ENCODE results near the gene CLIC3.
"Not testable (repeated sequence)": the region's sequence is repeated elsewhere in the genome, so short reads cannot be mapped to it uniquely, and the experiment has no call there.

Gene CLIC3

DNA sequence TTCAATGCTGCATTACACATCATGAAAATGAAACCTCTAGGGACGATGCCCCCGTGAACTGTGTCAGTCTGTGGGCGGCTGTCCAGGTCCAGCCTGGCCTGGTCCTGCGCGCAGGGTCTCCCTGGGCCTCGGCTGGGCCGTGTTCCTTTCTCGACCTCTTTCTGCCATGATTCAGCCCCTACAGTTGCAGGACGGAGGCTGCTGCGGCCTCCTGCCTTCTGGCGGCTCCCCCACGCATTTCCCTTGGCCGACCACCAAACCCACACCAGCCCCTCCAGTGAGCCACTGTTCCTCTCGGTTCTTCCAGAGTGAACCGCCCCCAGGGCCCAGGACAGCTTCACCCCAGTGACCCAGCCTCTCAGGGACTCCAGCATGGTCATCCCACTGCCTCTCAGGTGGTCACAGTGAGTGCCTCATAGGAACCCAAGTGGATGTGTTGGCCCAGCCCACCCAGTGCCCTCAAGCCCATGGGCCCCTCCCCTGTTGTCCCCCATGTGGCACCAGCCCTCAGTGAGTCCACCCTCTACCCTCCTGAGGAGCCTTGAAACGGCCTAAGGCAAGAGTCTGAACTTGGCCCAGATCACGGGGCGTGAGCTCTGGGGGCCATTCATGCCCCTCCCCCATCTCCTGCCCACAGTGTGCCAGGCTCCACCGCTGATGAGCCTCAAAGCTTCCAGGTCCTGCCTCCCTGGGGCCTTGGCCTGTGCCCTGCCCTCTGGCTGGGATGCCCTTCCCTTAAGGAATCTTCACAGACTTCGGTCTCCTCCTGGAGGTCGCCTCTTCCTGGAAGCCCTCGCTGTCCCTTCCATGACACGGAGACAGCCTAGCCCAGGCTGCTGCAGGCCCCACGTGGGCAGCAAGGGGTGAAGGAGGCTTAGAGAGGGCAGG lies 10.0 kb upstream of the CLIC3 start:
- Histone ChIP-seq H3K4me3 (no peak overlapping the region), H3K36me3 (peaks cover 0 to 25% (median 14%) of the 10 kb centered on the region in 11 experiments; a peak in 15 of 22 replicates)

GRCh38 chr9:137004285-137004684 lies 7.9 kb upstream of the CLIC3 start:
- not testable (repeated sequence) for H3K27ac ChIP-seq, H3K27me3 ChIP-seq, H3K4me3 ChIP-seq, H3K4me2 ChIP-seq, H3K9ac ChIP-seq
- Histone ChIP-seq H4K20me1 (peaks cover 0 to 11% (median 0%) of the 10 kb centered on the region in 11 experiments; a peak in 1 of 22 replicates), H3K36me3 (peaks cover 0 to 12% (median 3%) of the 10 kb centered on the region in 11 experiments; a peak in 10 of 22 replicates), H3K9me3 (replicated peaks in 1 of 11) (peaks cover 6 to 16% (median 12%) of the 10 kb centered on the region in 11 experiments; a peak in 19 of 22 replicates), H3K4me1 (peaks cover 26 to 72% (median 49%) of the 10 kb centered on the region in 10 experiments)

More for the DNA sequence above, 10.0 kb upstream of the CLIC3 start:
- H3K9me3 ChIP-seq (replicated peaks in 1 of 11): peaks cover 6 to 16% (median 12%) of the 10 kb centered on the region in 11 experiments; a peak in 19 of 22 replicates
- H4K20me1 ChIP-seq: peaks cover 0 to 11% (median 0%) of the 10 kb centered on the region in 11 experiments; a peak in 1 of 22 replicates
- H3K4me2 ChIP-seq: peak overlapping the region; percentile 13 to 77 (median 61); a peak in 19 of 22 replicates
- TF ChIP-seq Cebpa-rat (IDR thresholded peaks at IDR 0.05): no peak
- H3K9ac ChIP-seq: peak overlapping the region in 6 of 11 experiments; percentile 4 to 23 (median 13); a peak in 4 of 22 replicates
- peak overlapping the region in 6 of 11 experiments; percentile 14 to 36 (median 26); a peak in 5 of 22 replicates for H3K27ac ChIP-seq
- peaks cover 5 to 51% (median 31%) of the 10 kb centered on the region in 10 experiments; a peak in 19 of 20 replicates for H3K4me1 ChIP-seq
- no peaks in the 10 kb centered on the region for H3K27me3 ChIP-seq

DNA sequence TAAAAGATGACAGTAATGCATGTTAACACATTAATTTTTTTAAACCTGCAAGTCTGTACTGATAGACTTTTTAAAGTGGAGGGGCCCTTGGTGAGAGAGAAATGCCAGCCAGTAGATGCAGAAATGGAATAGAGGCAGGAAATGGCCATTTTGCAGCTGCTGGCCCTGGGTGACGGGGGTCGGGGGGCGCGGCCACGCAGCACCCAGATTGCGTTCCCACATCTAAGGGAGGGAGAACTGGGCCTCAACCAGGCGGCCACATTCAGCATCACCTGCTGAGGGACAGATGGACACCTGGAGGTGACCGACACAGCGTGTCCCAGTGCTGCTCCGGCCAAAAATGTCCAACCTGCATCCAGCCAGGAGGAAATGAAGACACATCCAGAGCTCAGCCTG lies 6.3 kb upstream of the CLIC3 start:
- peak overlapping the region in 3 of 11 experiments; percentile 5 to 32 (median 26); a peak in 1 of 22 replicates for H3K27ac ChIP-seq
- TF ChIP-seq Cebpa-rat (IDR thresholded peaks at IDR 0.05): no peak
- peaks cover 6 to 16% (median 12%) of the 10 kb centered on the region in 11 experiments; a peak in 19 of 22 replicates for H3K9me3 ChIP-seq (replicated peaks in 1 of 11)
- H3K4me2 ChIP-seq: peak overlapping the region in 2 of 11 experiments; percentile 18 to 22; a peak in 1 of 22 replicates
- no peak overlapping the region for H3K4me3 ChIP-seq
- H3K4me1 ChIP-seq: peaks cover 42 to 80% (median 60%) of the 10 kb centered on the region in 10 experiments
- H4K20me1 ChIP-seq: 0 out of 22 replicates have a peak, but pooled peaks cover 0 to 4% (median 0%) of the 10 kb centered on the region in 11 experiments
- peaks cover 0 to 4% (median 0%) of the 10 kb centered on the region in 11 experiments; a peak in 9 of 22 replicates for H3K36me3 ChIP-seq
- no peaks in the 10 kb centered on the region for H3K27me3 ChIP-seq
- H3K9ac ChIP-seq: no peak overlapping the region

- Histone ChIP-seq H3K27ac (peak overlapping the region in 4 of 11 experiments; percentile 13 to 85 (median 60); a peak in 5 of 22 replicates), H3K36me3 (no peaks in the 10 kb centered on the region; a peak in 1 of 22 replicates), H3K4me3 (no peak overlapping the region), H4K20me1 (no peaks in the 10 kb centered on the region), H3K9ac (0 out of 22 replicates have a peak overlapping the region, but pooled peaks of 1 of the 11 experiments have one; percentile 28), H3K4me2 (peak overlapping the region in 6 of 11 experiments; percentile 7 to 90 (median 58); a peak in 6 of 22 replicates), H3K9me3 (replicated peaks in 1 of 11) (peaks cover 6 to 16% (median 12%) of the 10 kb centered on the region in 11 experiments; a peak in 19 of 22 replicates), H3K4me1 (peaks cover 48 to 82% (median 64%) of the 10 kb centered on the region in 10 experiments), H3K27me3 (no peaks in the 10 kb centered on the region; a peak in 1 of 22 replicates)
- TF ChIP-seq Cebpa-rat (IDR thresholded peaks at IDR 0.05): no peak
Observed at GRCh38 chr9:137001857-137002645, 5.7 kb upstream of the CLIC3 start.

DNA sequence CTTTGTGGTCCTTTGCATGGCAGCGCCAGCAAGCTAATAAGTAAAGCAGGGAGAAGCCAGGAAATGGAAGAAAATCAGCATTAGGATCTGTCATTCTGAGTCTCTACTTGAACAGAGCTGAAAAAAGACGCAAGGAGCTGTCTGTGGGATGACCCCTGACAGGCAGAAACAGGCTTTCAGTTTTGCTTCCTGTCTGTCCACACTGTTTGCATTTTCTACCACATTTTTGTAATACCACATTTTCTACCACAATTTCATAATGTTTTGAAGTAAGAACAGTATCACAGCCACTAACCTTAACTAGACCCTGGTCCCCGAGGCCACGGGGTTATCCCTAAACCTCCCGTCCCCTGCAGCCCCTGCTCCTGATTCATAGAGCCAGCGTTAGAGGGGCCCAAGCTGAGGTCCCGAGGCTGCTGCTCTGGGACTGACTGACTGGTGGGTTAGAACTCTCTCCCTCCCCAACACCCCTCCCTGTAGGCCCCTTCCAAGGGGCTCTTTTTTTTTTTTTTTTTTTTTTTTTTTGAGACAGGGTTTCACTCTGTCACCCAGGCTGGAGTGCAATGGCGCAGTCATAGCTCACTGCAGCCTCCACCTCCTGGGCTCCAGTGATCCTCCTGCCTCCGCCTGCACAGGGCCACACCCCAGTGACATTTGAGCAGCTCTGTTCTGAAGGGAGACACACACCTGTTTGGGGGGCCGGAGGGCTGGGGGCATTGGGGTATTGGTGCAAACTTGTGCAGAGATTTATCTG lies 4.0 kb upstream of the CLIC3 start:
- Histone ChIP-seq H3K4me2 (peak overlapping the region; percentile 51 to 92 (median 85)), H3K27ac (peak overlapping the region; percentile 20 to 89 (median 76); a peak in 20 of 22 replicates), H3K4me1 (peaks cover 53 to 82% (median 68%) of the 10 kb centered on the region in 10 experiments), H3K4me3 (peak overlapping the region in 3 of 10 experiments; percentile 15 to 38 (median 18); a peak in 3 of 20 replicates), H3K9ac (peak overlapping the region; percentile 32 to 73 (median 60); a peak in 20 of 22 replicates), H3K36me3 (peaks cover 0 to under 1% (median 0%) of the 10 kb centered on the region in 11 experiments; a peak in 1 of 22 replicates), H3K9me3 (replicated peaks in 1 of 11) (peaks cover 5 to 11% (median 10%) of the 10 kb centered on the region in 11 experiments; a peak in 19 of 22 replicates), H4K20me1 (peaks cover 0 to 12% (median 0%) of the 10 kb centered on the region in 11 experiments; a peak in 5 of 22 replicates), H3K27me3 (no peaks in the 10 kb centered on the region; a peak in 1 of 22 replicates)
- TF ChIP-seq Cebpa-rat (IDR thresholded peaks at IDR 0.05): peak in 5 of 11 experiments; percentile 26 to 56 (median 39); a peak in 5 of 22 replicates

GRCh38 chr9:136997830-136998234 lies 1.5 kb upstream of the CLIC3 start:
- H3K9ac ChIP-seq: peak overlapping the region in 8 of 11 experiments; percentile 3 to 58 (median 48); a peak in 15 of 22 replicates
- no peaks in the 10 kb centered on the region; a peak in 1 of 22 replicates for H3K27me3 ChIP-seq
- TF ChIP-seq Cebpa-rat (IDR thresholded peaks at IDR 0.05): no peak
- peaks cover 0 to 19% (median 8%) of the 10 kb centered on the region in 11 experiments; a peak in 10 of 22 replicates for H3K36me3 ChIP-seq
- no peaks in the 10 kb centered on the region for H3K9me3 ChIP-seq (replicated peaks in 1 of 11)
- H3K4me3 ChIP-seq: no peak overlapping the region
- H4K20me1 ChIP-seq: peaks cover 0 to 29% (median 9%) of the 10 kb centered on the region in 11 experiments; a peak in 14 of 22 replicates
- peak overlapping the region; percentile 81 to 93 (median 89) for H3K4me2 ChIP-seq
- peaks cover 65 to 98% (median 82%) of the 10 kb centered on the region in 10 experiments for H3K4me1 ChIP-seq
- H3K27ac ChIP-seq: peak overlapping the region in 9 of 11 experiments; percentile 10 to 89 (median 76); a peak in 16 of 22 replicates

DNA sequence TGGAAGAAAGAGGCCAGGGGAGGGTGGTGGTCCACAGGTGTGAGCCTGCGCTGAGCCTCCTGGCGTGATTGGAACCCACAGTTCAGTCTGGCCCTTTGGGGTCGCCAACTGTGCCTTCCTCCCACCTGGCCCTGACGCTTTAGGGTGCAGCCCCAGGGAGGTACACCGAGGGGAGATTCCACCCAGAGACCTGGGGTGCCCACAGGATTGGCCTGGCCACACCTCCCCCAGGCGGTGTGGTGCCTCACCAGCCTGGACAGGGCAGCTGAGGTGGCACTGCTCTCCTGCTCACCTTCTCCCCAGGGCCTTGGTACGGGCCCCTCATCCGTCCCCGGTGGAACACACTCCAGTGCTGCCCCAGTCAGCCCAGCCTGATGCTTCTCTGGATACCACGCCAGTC lies 1.0 kb upstream of the CLIC3 start:
- Histone ChIP-seq H3K9ac (peak overlapping the region in 7 of 11 experiments; percentile 27 to 58 (median 51); a peak in 15 of 22 replicates), H3K4me1 (peaks cover 68 to 96% (median 85%) of the 10 kb centered on the region in 10 experiments), H3K4me3 (no peak overlapping the region), H4K20me1 (peaks cover 0 to 32% (median 11%) of the 10 kb centered on the region in 11 experiments; a peak in 14 of 22 replicates), H3K27me3 (no peaks in the 10 kb centered on the region; a peak in 1 of 22 replicates), H3K27ac (peak overlapping the region in 8 of 11 experiments; percentile 38 to 89 (median 78); a peak in 14 of 22 replicates), H3K4me2 (peak overlapping the region; percentile 81 to 93 (median 89)), H3K36me3 (peaks cover 0 to 19% (median 8%) of the 10 kb centered on the region in 11 experiments; a peak in 10 of 22 replicates), H3K9me3 (replicated peaks in 1 of 11) (no peaks in the 10 kb centered on the region)
- TF ChIP-seq Cebpa-rat (IDR thresholded peaks at IDR 0.05): no peak

All from BLaER1 treated with 17β-estradiol and CSF1 and Interleukin-3, amounts not matched to agents 10 nM and 100 nM (cell line).